ENCODE data around the gene DGKD.

The DGKD gene

DNA sequence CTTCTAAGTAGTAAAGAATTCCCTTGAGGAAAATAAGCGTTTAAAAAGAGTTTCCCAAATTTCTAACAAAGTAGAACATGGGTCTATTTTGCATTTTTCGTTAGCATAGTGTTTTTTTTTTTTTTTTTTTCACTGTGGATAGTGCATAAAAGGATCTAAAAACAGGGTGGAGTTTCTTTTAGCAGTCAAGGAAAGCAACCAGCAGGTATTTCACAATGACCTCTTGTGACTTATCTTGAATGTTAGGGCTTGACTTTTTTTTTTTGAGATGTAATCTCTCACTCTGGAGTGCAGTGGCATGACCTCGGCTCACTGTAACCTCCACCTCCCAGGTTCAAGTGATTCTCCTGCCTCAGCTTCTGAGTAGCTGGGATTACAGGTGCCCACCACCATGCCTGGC lies 14.9 kb upstream of the DGKD start:
- no peak for DNase-seq

DNA sequence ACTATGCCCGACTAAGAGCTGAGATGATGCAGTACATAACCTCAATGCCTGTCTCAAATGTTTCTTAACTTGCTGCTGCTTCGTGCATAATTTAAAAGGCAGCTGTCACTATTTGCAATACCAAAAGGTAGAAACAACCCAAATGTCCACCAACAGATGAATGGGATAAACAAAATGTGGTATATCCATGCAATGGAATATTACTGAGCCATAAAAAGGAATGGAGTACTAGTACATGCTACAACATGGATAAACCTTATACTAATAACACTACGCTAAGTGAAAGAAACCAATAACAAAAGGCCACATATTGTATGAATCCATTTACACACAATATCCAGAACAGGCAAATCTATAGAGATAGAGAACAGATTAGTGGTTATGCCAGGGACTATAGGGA lies 13.0 kb upstream of the DGKD start:
- DNase-seq: no peak

DNA sequence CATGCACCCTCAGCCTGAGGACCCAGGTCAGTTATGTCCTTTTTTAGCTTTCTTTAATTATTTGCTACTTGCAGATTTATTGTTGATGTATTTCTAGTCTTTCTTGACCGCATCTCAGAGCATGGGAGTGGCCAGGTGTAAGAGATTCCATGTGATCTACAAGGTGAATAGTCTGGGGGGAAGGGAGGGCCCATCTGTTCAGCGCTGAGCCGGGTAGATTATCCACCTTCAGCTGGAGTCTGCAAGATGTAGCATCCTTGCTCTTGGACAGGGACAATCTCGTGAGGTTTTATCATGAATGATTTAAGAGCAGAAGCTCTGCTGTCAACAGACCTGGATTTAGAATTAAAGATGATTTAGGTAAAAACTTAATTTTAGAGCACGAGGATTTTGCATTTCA lies 12.0 kb upstream of the DGKD start:
- no peak for DNase-seq

DNA sequence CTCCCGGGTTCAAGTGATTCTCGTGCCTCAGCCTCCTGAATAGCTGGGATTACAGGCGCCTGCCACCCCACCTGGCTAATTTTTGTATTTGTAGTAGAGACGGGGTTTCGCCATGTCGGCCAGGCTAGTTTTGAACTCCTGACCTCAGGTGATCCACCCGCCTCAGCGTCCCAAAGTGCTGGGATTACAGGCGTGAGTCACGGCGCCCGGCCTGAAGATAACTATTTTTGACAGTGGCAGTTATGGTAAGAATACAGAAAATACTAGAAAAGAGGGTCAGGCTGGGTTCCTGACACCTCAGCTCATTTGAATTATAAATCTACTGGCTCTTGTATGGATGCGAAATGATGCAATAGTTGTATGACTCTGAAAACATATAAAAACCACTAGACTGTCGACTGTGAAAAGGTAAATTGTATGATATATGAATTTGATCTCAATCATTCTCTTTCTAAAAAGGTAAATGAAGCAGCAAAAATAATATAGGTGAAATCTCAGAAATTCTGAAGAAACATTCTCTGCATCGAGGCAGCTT lies 11.1 kb upstream of the DGKD start:
- DNase-seq: no peak

DNA sequence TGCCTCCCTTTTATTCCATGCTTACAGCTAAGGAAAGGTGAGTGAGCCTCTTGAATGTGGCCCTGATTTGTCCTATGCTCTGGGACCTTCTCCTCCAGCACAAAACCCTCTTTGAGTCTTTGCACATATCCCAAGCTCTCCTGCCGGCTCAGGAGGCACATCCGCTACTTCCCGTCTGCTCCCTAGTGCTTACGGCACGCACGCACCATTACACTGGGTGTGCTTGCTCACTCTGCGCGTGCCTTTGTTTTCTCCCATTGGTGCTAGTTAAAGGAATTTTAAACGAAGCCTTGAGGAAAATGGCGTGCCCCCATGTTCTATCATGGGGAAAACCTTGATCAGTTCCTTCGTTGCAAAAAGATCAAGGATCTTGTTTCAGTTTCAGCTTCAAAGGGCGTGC lies 7.9 kb upstream of the DGKD start:
- DNase-seq: no peak

DNA sequence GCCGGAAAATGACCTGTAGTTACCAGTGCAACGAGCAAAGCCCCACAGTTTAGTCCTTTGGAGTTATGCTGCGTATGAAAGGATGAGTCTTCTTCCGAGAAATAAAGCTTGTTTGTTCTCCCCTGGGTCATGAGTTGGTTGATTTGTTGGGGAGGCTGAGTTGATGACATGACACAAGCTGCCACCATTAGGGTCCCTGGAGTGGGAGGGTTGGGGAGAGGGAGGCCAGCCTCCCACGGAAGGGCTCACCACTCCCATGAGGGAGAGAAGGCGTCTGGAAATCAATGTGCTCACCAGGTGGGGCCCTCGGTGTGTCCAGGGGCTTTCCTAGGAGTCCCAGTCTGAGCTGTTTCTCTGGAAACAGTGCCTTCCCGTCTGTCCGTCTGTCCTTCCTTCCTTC lies 7.4 kb upstream of the DGKD start:
- DNase-seq: no peak

DNA sequence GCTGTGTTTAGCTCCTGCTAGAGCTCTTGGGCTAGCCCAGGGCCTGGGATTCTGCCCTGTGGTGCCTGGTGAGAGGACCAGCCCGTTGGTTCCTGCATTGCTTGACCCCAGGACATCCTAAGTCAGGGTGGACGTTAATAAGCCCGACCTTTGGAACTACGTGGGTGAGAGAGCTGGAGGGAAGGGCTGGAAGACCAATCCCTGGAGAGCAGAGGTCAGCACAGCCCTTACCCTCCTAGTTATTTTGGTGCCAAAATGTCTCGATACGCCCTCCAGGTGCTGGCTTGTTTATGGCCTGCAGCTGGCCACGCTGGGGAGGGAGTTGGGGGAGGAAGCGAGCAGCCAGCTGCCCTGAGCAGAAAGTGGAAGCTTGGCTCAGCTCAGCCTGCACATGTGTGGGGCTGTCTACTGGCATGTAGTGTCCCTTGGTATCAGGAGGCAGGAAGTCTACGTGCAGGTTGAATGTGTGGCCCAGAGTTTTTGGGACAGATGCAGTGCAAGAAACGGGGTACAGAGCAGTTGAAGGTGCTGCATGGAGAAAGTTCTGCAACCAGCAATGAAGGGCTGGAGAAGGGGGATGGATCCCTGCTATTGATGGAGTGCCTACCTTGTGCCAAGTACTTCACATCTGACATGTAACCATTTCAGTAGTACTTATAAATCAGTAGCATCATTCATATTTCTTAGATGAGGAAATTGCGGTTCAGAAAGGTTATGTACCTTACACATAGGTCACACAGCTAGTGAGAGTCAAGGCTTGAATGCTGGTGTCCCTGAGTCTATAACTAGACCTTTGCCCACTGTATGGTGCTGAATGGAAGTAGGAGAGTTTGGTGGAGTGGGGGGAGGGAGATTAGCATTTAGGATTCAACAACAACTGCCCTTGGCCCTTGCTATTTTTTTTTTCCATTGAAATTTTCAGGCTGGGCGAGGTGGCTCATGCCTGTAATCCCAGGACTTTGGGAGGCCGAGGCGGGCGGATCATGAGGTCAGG lies 5.0 kb upstream of the DGKD start:
- no peak for DNase-seq

DNA sequence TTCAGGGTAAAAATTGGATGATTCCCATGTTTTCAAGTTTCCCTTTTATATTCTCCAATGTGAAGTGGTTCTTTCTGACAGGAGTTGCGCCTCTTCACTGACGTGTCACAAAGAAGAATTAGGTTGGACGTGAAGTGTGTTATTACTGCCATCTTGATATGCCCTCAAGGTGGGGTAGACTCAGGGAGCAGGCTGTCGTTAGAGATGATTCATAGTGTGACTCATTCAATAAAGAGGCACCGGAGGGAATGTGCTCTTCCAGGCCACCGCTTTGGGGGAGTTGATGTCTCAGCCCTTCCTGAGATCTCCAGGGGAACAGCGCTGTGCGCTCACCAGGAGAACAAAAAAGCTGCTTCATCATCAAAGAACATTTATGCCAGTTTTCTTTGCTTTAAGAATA lies 3.6 kb upstream of the DGKD start:
- no peak for DNase-seq

DNA sequence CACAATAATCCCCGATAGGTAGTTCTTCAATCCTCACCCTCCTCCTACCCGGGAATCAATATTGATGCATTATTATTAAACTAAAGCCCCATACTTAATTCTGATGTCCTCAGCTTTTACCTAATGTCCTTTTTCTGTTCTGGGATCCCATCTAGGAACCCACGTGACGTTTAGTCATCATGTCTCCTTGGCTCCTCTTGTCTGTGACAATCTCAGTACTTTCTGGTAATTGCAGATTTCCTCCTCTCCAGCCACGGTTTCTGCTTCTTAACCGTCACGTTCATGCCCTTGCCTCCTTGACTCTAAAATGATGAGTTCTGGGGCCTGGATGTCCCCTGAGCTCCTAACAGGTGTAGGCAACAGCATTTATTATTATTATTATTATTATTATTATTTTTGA lies 2.9 kb upstream of the DGKD start:
- no peak for DNase-seq

DNA sequence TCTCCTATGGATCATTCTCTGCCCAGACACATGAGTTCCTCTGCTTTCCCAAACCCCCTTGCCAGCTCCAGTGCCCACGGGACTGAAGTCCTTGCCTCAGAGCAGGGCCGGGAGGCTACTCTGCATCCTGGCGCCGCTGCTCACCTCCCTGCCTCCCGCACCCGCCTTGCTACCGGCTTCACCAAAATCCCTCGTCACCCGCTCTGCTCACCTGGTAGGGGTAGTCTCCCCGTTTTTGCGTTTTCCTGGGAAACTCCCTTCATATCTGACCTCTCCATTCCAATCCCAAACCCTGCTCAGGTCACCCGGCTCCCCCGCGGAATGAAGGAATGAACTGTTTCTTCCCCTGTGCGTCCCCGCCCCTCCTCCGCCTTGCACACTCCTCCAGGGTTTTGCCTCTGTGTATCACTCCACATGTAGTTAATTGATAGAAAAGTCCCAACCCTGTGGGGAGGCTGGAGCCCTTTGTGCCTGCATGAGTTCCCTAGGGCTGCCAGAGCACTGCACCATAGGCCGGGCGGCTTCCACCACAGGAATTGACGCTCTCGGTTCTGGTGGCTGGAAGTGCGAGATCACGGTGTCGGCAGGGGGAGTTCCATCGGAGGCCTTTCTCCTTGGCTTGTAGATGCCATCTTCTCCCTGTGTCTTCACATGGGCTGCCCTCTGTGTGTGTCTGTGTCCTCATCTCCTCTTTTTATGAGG lies 2.0 kb upstream of the DGKD start:
- DNase-seq: no peak

DNA sequence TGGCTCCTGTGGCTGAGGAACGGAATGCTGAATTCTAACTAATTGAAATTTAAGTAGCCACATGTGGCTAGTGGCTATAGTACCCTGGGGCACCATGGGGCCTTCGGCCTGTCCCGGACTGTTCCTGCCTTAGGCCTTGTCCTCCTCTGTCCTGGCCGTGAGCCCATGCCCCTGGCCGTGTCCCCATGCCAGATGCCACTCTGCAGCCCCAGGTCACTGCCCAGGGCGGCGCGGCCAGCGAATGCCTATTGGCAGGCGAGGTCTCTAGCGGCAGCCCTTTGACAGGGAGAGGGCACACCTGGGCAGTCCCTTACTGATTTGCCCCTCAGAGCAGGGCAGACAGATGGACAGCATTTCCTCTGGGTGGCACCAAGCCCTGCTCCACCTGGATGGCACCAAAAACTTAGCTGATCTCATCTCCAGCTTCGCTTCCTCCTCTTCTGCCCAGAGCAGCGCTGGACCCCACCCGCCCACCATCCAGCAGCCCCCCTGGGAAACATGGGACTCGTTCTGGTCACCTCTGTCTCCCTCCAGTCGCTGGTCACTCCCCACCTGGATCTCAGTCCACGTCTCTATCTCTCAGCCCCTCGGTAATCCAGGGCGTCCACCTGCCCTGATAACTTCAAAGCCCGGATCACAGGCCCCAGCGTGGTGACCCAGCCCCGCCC lies 1.1 kb upstream of the DGKD start:
- DNase-seq: no peak

DNA sequence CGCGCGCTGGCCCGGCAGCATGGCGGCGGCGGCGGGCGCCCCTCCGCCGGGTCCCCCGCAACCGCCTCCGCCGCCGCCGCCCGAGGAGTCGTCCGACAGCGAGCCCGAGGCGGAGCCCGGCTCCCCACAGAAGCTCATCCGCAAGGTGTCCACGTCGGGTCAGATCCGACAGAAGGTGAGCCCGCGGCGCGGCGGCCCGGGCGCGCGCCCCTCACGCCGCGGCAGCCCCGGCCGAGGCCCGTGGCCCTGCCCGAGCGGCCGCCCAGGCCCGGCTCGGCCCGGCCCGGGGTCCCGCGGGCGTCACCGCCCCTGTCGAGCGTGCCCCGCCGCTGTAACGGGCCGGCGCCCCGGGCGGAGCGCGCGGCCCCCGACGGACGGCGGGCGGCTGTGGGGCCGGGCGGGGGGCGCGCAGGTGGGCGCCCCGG lies 218 bp downstream of the DGKD start:
- peak; percentile 6 for DNase-seq

DNA sequence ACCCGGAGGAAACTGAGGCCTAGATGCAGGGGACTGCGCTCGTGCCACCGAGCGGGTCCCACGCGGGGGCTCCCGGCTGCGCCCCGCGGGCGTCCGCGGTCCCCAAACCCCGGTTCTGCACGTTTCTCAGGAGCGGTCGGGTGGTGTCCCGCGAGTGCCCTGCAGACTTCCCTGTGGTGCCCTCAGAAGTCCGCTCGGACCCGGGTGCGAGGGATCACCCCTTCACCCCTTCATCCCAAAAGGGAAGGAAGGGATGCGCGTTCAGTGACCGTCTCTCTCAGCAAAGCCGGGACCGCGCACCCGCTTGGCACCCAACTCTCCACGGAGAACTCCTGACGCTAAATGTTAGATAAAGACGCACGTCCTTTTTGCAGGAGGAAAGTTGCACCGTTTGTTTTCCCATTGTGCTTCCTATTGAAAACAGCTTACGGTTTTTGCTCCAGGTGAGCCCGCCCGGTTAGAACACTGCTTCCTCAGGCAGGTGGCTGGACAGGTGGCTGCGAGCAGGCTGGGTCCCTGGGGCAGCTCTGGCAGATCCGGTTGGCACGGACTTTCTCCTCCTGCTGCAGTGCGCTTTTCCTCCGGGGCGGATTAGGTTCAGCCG lies 779 bp downstream of the DGKD start:
- no peak for DNase-seq

DNA sequence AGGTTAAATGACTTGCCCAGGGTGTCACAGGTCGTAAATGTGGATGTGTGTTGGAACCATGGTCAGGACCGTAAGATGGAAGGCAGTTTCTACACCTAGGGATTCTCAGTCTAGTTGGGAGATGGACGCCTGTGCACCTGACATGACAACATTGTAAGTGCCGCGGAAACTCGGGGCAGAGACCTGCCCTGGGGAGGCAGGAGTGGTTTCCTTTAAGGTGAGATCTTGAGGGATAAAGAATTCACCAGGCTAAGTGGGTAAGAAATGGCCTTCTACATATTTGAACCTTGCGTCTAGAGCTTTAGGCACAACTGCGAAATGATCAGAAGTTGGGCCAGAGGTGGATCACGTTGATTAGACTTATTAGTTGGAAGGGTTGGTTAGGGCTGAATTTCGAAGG lies 1.6 kb downstream of the DGKD start:
- DNase-seq: no peak

DNA sequence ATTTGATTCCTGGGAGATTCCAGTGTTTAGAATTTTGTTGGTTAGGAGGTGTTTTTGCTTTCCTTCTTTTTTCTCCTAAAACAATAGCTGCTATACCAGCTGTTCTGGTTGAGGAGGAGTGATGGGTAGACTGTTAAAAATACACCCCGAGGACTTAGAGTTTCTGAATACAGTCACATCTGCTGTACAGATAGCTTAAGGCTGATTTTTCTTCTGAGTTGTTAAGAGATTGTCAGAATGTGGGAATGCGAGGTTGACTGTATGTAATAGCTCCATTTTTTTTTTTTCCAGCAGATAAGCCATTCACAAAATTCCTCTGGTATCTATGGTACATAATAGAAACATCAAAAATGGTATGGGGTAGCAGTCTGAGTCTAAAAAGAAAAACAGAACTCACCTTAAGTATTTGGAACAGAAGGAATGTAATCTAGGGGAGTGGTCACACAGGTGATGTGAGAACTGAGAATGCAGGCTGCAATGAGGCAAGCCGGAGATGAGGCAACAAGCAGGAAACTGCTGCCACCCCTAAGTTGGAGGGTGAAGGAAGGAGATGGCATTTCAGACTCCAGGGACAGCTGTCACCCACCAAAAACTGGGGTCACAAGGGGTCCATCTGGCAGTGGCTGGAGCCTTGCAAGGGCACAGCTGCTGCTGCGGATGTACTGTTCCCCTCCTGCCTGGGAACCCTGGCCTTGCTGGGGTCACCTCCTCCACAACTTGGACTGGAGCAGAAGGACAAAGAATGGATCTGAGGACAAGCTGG lies 2.4 kb downstream of the DGKD start:
- no peak for DNase-seq

DNA sequence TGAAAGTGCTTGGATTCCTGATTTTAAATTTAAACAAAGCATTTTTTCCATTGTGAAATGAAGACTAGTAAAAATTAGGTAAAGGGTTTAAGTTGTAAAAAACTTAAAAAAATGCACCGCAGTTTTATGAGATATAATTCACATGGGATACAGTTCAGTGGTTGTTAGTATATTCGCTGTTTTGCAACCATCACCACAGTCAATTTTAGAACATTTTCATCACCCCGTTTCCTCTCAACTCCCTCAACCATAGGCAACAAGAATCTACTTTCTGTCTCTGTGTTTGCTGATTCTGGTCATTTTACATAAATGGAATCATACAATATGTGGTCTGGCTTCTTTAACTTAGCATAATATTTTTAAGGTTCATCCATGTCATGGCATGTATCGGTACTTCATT lies 4.0 kb downstream of the DGKD start:
- DNase-seq: no peak

DNA sequence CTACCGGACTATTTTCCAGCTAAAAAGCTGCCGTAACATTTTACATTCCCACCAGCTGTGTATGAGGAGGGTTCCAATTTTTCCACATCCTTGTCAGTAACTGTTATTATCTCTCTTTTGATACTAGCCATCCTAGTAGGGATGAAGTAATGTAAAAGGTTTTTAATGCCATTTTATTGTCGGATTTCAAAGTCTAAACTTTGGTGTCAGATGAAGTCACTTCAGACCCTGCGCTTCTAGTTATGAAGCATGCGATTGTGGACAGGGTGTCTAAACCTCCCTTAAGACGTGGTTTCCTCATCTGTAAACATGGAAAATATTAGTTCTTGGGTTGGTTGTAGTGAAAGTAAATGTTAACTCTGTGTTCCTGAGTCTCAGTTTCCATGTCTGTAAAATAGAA lies 4.7 kb downstream of the DGKD start:
- no peak for DNase-seq

DNA sequence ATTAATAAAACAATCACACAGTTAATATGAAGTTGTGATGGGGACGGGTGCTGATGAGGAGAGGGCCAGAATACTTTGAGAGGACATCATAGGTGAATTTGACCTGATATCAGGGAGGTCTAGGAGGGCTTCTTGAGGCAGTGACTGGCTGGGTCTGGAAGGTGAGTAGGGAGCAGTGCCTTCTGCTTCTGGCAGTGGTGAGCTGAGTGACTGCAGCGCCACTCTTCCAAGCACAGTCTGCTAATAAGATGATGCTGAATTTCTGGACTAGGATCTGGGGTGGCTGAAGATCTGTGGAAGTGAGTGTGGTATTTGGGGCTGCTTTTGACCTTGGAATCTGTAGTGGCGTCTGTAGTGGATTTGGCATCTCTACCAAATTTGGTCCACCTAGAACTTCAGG lies 5.5 kb downstream of the DGKD start:
- no peak for DNase-seq

DNA sequence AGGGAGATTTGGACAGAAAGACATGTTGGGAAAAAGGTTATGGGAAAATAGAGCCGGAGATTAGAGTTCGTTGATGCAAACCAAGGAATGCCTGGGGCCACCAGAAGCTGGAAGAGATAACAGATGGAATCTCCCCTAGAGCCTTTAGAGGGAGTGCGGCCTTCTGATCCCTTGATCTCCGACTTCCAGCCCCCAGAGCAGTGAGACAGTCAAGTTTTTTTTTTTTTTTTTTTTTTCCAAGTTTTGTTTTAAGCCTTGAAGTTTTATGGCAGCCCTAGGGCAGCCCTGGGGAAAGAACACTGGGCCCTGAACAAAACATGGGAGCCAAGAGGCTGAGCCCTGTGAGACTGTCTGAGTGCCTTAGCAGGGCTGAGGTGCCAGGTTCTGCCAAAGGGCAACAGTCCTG lies 6.5 kb downstream of the DGKD start:
- DNase-seq: no peak

DNA sequence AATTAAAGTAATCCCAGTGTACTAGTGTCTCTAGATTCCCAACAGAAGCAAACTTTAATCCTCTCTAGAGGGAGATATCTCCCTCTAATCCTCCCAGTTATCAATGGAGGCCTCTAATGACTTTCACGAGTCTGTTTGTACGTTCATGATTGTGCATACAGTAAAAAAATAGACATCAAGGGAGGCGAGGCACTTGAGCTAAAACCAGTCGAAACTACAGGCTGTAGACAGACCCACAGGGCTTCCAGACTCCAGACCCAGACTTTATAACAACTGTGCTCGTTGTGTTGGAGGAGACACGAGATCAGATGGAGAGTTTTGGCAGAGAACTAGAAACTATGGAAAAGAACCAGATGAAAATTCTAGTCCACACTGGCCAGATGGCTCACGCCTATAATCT lies 7.0 kb downstream of the DGKD start:
- DNase-seq: no peak

DNA sequence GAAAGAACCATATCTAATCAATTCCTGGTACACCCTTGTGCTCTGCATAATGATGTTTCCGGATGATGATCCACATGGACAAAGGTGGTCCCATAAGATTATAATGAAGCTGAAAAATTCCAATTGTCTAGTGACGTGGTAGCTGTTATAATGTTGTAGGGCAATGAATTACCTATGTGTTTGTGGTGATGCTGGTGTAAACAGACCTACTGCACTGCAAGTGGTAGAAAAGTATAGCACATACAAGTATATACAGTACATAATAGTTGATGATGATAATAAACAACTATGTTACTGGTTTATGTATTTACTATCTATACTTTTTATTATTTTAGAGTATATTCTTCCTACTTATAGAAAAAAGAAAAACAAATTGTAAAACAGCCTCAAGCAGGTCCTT lies 8.4 kb downstream of the DGKD start:
- no peak for DNase-seq

DNA sequence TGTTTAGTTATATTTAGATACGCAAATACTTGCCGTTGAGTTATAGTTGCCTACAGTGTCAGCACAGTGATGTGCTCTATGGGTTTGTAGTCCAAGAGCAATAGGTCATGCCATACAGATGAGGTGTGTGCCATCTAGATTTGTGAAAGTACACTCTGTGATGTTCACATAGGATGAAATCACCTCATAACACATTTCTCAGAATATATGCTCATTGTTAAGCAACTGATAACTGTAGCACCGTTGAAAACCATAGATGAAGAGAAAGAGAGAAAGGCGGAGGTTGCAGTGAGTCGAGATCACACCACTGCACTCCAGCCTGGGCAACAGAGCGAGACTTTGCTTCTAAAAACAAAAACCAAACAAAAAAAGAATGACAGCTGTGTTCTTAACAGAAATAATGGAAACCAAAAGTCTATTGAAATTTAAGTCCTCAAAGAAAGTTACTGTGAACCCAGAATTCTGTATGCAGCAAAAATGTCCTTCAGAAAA lies 9.5 kb downstream of the DGKD start:
- no peak for DNase-seq
